GM18519 (cell line): ENCODE measurements around the gene GPRIN1.
"Not testable (repeated sequence)": the region's sequence is repeated elsewhere in the genome, so short reads cannot be mapped to it uniquely, and the experiment has no call there.

Experiments
- ATAC-seq: cut with Tn5 transposase; IDR thresholded peaks from one replicate; pipeline ENCODE4 v1.9.1; 2021; ENCODE audit warnings: mild to moderate bottlenecking, moderate library complexity; ENCODE audit not compliant: unreplicated experiment, low FRiP score

GPRIN1 gene

GRCh38 chr5:176599749-176600430 lies 10.1 kb downstream of the GPRIN1 start:
- ATAC-seq = not testable (repeated sequence)

- ATAC-seq = no peak
Measured at GRCh38 chr5:176597417-176598389, 12.3 kb downstream of the GPRIN1 start.

DNA sequence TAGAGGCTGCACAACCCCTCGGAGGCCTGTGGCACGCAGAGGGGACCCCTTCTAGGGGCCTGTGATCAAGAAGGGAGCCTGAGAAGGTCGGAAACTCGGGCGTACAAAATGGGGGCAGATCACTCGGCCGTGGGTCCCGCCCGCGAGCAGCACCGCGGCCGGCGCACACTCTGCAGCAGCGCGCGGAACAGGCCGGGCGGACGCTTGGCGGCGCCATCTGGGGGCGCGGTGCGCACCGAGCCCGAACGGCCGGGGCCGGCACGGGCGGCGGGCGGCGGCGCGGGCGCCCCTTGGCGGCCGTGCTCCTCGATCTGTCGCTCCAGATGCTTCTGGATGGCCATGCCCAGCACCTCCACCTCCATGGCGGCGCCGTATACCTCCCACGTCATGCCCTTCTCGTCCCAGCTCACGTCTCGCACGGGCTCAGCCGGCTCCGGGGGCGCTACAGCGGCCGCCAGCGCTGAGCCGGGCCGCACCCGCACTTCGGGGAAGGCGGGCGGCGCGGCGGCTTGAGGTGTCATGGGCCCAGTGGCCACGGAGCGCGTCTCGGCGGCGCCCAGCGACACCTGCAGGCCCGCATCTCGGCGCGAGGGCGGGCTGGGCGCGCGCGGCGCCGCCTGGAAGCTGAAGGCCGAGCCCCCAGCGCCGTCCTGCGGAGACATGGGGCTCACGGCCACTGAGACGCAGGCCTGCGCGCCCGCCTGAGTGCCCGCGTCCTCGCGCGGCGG lies 13.1 kb downstream of the GPRIN1 start:
- no peak for ATAC-seq

DNA sequence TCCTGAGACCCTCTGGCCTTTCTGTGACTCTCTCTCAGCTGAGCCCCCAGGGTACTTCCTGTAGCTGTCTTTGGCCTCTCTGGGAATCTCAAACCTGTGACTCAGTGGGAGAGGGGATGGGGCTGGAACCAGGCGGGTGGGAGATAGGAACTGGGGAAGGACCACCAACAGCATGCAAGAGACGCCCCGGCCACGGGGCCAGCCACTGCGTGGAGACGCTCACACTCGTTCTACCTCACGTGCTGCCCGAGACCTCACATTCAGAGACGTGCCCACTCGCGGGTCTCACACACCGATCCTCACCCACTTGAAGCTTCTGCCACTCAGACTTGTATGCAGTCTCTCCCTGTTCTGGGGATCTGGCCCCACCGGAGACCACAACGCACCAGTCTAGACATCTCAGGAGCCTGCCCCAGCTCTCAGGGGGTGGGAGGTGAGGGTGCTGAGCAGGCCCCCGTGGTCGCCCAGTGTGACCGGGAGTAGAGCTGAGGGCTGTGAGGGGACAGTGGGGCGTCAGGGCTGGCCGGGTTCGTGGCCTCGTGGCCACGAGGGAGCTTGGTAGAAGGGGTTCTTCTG lies 13.8 kb downstream of the GPRIN1 start:
- no peak for ATAC-seq

DNA sequence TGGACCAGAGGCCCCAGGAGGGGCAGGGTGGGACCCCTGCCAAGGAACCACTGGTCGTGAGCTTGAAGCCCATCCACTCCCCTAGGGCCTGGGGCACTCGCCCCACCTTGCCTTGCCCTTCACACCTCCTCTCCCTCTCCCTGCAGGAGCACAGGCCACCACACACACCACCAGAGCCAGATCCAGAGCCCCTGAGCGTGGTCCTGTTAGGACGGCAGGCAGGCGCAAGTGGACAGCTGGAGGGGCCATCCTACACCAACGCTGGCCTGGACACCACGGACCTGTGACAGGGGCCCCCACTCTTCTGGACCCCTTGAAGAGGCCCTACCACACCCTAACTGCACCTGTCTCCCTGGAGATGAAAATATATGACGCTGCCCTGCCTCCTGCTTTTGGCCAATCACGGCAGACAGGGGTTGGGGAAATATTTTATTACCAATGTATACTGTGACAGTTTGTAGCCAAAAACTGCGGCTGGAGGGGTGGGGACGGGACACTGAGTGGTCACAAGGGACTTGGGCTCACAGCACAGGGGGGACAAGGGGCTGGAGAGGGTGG lies 14.5 kb downstream of the GPRIN1 start:
- ATAC-seq = no peak

- ATAC-seq = no peak
Measured at GRCh38 chr5:176594554-176594953, 15.4 kb downstream of the GPRIN1 start.

GRCh38 chr5:176593273-176593869 lies 16.6 kb downstream of the GPRIN1 start:
- no peak for ATAC-seq

- no peak for ATAC-seq
Measured at GRCh38 chr5:176592573-176592972, 17.4 kb downstream of the GPRIN1 start.

- ATAC-seq = not testable (repeated sequence)
Measured at GRCh38 chr5:176591667-176592066, 18.3 kb downstream of the GPRIN1 start.

GRCh38 chr5:176590035-176590717 lies 19.8 kb downstream of the GPRIN1 start:
- no peak for ATAC-seq

DNA sequence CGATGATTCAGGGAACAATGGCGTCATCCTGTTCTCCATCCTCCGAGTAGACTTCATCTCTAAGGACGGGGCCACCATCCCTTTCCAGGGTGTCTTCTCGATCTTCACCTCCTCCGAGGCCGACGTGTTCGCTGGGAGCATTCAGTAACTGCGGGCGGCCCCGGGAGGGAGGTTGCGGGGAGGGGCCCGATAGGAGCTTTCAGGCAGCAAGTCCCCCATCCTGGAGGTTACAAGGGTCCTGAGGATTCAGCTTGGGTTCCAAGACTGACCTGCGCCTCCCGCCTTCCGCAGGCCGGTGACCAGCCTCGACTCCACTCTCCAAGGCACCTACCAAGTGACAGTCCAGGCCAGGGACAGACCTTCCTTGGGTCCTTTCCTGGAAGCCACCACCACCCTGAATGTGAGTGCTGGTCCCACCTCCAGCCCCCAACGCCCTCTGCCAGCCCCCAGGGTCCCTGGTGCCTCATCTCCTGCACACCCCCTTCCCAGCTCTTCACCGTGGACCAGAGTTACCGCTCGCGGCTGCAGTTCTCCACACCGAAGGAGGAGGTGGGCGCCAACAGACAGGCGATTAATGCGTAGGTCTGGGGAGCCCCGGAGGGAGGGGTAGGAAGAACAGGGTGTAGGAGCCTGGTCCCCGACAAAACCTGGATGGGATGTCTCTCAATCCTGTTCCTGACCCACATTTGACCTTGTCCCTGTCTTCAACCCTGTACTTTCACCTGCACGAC lies 20.8 kb downstream of the GPRIN1 start:
- no peak for ATAC-seq

- no peak for ATAC-seq
Measured at GRCh38 chr5:176588297-176588696, 21.7 kb downstream of the GPRIN1 start.

DNA sequence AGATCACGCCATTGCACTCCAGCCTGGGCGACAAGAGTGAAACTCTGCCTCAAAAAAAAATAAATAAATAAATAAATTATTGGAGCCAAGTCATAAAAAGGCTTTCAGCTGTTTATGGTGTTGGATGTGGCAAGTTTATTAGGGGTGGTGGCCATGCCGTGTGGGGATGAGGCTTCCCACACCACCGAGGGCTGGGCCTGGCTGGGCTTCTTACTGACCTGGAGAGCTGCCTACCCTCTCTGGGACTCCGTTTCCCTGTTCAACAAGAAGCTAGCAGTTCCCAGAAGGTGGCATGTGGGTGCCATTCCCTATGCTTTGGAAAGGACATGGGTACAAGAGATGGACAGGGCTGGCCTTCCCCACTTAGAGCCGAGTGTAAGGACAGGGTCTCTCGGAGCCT lies 22.6 kb downstream of the GPRIN1 start:
- ATAC-seq = no peak

DNA sequence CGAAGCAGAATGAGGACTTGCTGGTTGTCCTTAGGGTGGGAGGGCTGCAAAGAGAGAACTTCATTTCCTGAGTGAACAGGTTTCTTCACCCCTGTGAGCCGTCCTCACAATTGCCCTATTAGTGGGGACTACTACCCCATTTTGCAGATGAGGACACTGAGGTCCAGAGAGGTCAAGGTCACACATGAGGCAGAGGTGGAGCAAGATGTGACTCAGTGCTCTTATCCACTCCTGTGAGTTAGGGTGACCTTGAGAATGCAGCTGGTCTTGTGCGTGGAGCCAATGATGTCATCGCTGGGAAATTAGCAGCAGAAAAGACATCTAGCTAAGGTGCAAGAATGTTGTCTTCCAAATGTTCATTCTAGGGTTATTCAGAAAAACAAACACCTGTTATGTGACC lies 26.9 kb downstream of the GPRIN1 start:
- ATAC-seq = no peak

DNA sequence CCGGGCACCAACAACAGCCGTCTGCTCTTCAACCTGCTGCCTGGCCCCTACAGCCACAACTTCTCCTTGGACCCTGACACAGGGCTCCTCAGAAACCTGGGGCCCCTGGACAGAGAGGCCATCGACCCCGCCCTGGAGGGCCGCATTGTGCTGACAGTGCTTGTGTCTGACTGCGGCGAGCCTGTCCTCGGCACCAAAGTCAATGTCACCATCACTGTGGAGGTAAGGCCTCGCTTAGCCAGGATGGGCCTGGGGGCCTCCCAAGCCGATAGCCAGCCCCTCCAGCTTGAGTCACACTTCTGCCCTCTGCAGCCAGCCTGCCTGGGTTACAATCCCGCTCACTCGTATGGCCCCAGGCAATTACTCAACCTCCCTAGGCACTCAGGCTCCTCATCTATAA lies 28.6 kb downstream of the GPRIN1 start:
- no peak for ATAC-seq

- no peak for ATAC-seq
Measured at GRCh38 chr5:176579323-176579722, 30.6 kb downstream of the GPRIN1 start.

GRCh38 chr5:176578391-176578808 lies 31.6 kb downstream of the GPRIN1 start:
- no peak for ATAC-seq

DNA sequence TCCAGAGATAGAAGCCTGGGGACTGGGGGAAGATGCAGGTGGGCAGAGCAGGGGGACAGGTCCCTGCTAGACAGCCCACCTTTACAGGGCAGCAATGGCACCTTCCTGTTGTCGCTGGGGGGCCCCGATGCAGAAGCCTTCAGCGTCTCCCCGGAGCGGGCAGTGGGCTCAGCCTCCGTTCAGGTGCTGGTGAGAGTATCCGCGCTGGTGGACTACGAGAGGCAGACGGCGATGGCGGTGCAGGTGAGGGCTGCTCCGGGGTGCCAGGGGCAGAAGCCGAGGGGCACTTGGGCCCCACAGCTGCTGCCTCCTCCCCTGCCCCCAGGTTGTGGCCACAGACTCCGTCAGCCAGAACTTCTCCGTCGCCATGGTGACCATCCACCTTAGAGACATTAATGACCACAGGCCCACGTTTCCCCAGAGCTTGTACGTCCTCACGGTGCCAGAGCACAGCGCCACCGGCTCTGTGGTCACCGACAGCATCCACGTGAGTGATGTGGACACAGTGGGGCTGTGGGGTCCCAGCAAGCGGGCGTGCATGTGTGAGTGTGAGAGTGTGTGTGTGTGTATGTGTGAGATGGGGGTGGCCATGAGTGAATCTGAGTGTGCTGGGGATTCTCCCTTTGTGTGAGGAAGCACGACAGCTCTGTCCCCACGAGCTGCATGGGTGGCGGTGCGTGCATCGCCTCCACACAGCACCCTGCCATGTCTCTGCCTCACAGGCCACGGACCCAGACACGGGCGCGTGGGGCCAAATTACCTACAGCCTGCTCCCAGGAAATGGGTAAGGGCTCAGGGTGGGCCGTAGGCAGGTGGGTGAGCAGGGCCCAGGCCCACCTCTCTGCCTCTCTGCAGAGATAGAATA lies 32.4 kb downstream of the GPRIN1 start:
- ATAC-seq = no peak
